ENCODE data around the gene PTGS1. TPM values are rescaled to one million over a fixed set of nuclear protein-coding genes. Genes with fewer than 3 reads are reported as not detected.

Gene PTGS1
- total and polyA plus RNA-seq, 9 of the 15 experiments (the other 6 are each of a cell fraction or from before 2014, with no cell fraction given) = 3.4 to 12.9 (median 5.3) TPM

GRCh38 chr9:122382901-122383850 lies 12.4 kb downstream of the PTGS1 start:
- FAIRE-seq (peak; percentile 29), DNase-seq (ENCODE audit: extremely low read depth in 1 of 4, low spot score in 3 of 4) (no peak), ATAC-seq (no peak)
- in situ Hi-C loops (cut with MboI) = no loop called here
- H3K9me1 ChIP-seq (ENCODE audit: control insufficient read depth, insufficient read depth, low read length) = no peaks in the 10 kb centered on the region
- no peak overlapping the region for H3K4me3 ChIP-seq
- H2AFZ ChIP-seq (ENCODE audit: low read depth, low read length) = 0 out of 2 replicates have a peak overlapping the region, but pooled peaks have one; percentile 27
- no peaks in the 10 kb centered on the region for H4K20me1 ChIP-seq (replicated peaks; ENCODE audit: control insufficient read depth, insufficient read depth, low read length)
- 39% methylated on average over 16 of the region's 16 CpGs for WGBS (ENCODE audit: insufficient coverage, low coverage, missing lambda C conversion rate)
- no peaks in the 10 kb centered on the region for H3K79me2 ChIP-seq (ENCODE audit: control insufficient read depth, insufficient read depth, low read length)
- no TSS peak for BruUV-seq (replicated peaks)
- no peaks in the 10 kb centered on the region; the same call in 2 of the 3 replicates for H3K36me3 ChIP-seq (ENCODE audit: control insufficient read depth, insufficient read depth, low read length)
- H3K4me1 ChIP-seq (replicated peaks in 1 of 2; ENCODE audit: control insufficient read depth in 2 of 2, insufficient read depth in 2 of 2, low read length in 2 of 2) = peaks cover 8 to 11% of the 10 kb centered on the region in 2 experiments; a peak in 4 of 5 replicates
- TF ChIP-seq BCOR (IDR thresholded peaks at IDR 0.05) (no peak), ETS2 (tag; IDR thresholded peaks at IDR 0.05; ENCODE audit: borderline replicate concordance, poor library complexity, severe bottlenecking) (no peak), CBX1 (IDR thresholded peaks at IDR 0.05; ENCODE audit: low read depth) (no peak), ZNF589 (CRISPR knock-in tag; IDR thresholded peaks at IDR 0.05; ENCODE audit: low read depth) (no peak), NFXL1 (CRISPR knock-in tag; IDR thresholded peaks at IDR 0.05) (no peak), ZFPM2 (CRISPR knock-in tag; IDR thresholded peaks at IDR 0.05) (no peak), ETV5 (CRISPR knock-in tag; IDR thresholded peaks at IDR 0.05; ENCODE audit: low read depth) (no peak), ZNF277 (CRISPR knock-in tag; IDR thresholded peaks at IDR 0.05; ENCODE audit: borderline replicate concordance) (no peak), SOX6 (IDR thresholded peaks at IDR 0.05) (no peak)
- TF ChIP-seq, protein P1, sequence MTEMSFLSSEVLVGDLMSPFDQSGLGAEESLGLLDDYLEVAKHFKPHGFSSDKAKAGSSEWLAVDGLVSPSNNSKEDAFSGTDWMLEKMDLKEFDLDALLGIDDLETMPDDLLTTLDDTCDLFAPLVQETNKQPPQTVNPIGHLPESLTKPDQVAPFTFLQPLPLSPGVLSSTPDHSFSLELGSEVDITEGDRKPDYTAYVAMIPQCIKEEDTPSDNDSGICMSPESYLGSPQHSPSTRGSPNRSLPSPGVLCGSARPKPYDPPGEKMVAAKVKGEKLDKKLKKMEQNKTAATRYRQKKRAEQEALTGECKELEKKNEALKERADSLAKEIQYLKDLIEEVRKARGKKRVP (CRISPR knock-in tag; IDR thresholded peaks at IDR 0.05) = no peak
- TF ChIP-seq, protein P2, sequence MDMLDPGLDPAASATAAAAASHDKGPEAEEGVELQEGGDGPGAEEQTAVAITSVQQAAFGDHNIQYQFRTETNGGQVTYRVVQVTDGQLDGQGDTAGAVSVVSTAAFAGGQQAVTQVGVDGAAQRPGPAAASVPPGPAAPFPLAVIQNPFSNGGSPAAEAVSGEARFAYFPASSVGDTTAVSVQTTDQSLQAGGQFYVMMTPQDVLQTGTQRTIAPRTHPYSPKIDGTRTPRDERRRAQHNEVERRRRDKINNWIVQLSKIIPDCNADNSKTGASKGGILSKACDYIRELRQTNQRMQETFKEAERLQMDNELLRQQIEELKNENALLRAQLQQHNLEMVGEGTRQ (CRISPR knock-in tag; IDR thresholded peaks at IDR 0.05) = no peak
- TF ChIP-seq, protein P3, sequence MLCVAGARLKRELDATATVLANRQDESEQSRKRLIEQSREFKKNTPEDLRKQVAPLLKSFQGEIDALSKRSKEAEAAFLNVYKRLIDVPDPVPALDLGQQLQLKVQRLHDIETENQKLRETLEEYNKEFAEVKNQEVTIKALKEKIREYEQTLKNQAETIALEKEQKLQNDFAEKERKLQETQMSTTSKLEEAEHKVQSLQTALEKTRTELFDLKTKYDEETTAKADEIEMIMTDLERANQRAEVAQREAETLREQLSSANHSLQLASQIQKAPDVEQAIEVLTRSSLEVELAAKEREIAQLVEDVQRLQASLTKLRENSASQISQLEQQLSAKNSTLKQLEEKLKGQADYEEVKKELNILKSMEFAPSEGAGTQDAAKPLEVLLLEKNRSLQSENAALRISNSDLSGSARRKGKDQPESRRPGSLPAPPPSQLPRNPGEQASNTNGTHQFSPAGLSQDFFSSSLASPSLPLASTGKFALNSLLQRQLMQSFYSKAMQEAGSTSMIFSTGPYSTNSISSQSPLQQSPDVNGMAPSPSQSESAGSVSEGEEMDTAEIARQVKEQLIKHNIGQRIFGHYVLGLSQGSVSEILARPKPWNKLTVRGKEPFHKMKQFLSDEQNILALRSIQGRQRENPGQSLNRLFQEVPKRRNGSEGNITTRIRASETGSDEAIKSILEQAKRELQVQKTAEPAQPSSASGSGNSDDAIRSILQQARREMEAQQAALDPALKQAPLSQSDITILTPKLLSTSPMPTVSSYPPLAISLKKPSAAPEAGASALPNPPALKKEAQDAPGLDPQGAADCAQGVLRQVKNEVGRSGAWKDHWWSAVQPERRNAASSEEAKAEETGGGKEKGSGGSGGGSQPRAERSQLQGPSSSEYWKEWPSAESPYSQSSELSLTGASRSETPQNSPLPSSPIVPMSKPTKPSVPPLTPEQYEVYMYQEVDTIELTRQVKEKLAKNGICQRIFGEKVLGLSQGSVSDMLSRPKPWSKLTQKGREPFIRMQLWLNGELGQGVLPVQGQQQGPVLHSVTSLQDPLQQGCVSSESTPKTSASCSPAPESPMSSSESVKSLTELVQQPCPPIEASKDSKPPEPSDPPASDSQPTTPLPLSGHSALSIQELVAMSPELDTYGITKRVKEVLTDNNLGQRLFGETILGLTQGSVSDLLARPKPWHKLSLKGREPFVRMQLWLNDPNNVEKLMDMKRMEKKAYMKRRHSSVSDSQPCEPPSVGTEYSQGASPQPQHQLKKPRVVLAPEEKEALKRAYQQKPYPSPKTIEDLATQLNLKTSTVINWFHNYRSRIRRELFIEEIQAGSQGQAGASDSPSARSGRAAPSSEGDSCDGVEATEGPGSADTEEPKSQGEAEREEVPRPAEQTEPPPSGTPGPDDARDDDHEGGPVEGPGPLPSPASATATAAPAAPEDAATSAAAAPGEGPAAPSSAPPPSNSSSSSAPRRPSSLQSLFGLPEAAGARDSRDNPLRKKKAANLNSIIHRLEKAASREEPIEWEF (CRISPR knock-in tag; IDR thresholded peaks at IDR 0.05) = no peak
- peaks cover 16% of the 10 kb centered on the region for H3K9me3 ChIP-seq (replicated peaks; ENCODE audit: control insufficient read depth, insufficient read depth, low read depth, low read length)
- no peaks in the 10 kb centered on the region for H3K27me3 ChIP-seq (ENCODE audit: control insufficient read depth in 2 of 2, insufficient read depth in 2 of 2, low read length in 2 of 2)
- intact Hi-C loops (cut with micrococcal nuclease) = no loop called here
- no peak overlapping the region for H3K27ac ChIP-seq (ENCODE audit: extremely low read depth, low read depth, low read length)
- H3K4me2 ChIP-seq (ENCODE audit: insufficient read depth, low read length) = no peak overlapping the region
- CTCF ChIA-PET (ENCODE audit: low intra/inter-chr PET ratio) = no interaction called here
- no peak overlapping the region for H3K9ac ChIP-seq (ENCODE audit: insufficient read depth in 1 of 2, low read depth in 2 of 2, low read length in 2 of 2)
- POLR2A ChIA-PET = interaction anchor here (0.9 kb wide), 1 partner anchor 15 kb away, joined by 3 read pairs; no protein-coding TSS in a partner anchor
